Stimulated activated CD8-positive, alpha-beta memory T cell treated with anti-CD3 and anti-CD28 coated beads, Interleukin-12 subunit alpha, Interleukin-12 subunit beta, amount 100 ng/mL, for 4 hours (primary cell): ENCODE results near the gene ZFY.

Experiments
- DNase-seq: peaks from one replicate; pipeline ENCODE4 v3.0.0-alpha.2; 2020; ENCODE audit warnings: low read depth

Gene ZFY

GRCh38 chrY:2934861-2935715, at the start of gene ZFY:
ZFY (plus strand) TSS chrY:2935381; CDS start chrY:2953937, 18,556 bp downstream.
- DNase-seq, result no peak

- no peak for DNase-seq
These were observed 49.3 kb upstream of the ZFY start for GRCh38 chrY:2885880-2886279.

GRCh38 chrY:2887386-2887785, 47.8 kb upstream of the ZFY start:
- no peak for DNase-seq

GRCh38 chrY:2887955-2888354, 47.2 kb upstream of the ZFY start:
- DNase-seq, result no peak

GRCh38 chrY:2893471-2893870, 41.7 kb upstream of the ZFY start:
- DNase-seq, result no peak

- DNase-seq, result no peak
These were observed 39.1 kb upstream of the ZFY start for GRCh38 chrY:2896050-2896449.

- DNase-seq, result no peak
These were observed 27.8 kb upstream of the ZFY start for GRCh38 chrY:2907356-2907755.

- DNase-seq, result no peak
These were observed 21.9 kb upstream of the ZFY start for GRCh38 chrY:2913066-2913815.

GRCh38 chrY:2934078-2934477, 1.1 kb upstream of the ZFY start:
- no peak for DNase-seq

GRCh38 chrY:2935716-2936435, 695 bp downstream of the ZFY start:
- no peak for DNase-seq

- no peak for DNase-seq
These were observed 1.2 kb downstream of the ZFY start for GRCh38 chrY:2936436-2936750.

GRCh38 chrY:2937149-2937548, 2.0 kb downstream of the ZFY start:
- DNase-seq, result no peak

GRCh38 chrY:2949590-2950252, 14.5 kb downstream of the ZFY start:
- DNase-seq, result no peak

- DNase-seq, result no peak
These were observed 15.5 kb downstream of the ZFY start for GRCh38 chrY:2950655-2951054.

- no peak for DNase-seq
These were observed 17.7 kb downstream of the ZFY start for GRCh38 chrY:2952912-2953311.

GRCh38 chrY:2954735-2955134, 19.6 kb downstream of the ZFY start:
- DNase-seq, result no peak

- no peak for DNase-seq
These were observed 20.4 kb downstream of the ZFY start for GRCh38 chrY:2955561-2955960.

- no peak for DNase-seq
These were observed 26.9 kb downstream of the ZFY start for GRCh38 chrY:2962061-2962460.

- no peak for DNase-seq
These were observed 29.6 kb downstream of the ZFY start for GRCh38 chrY:2964814-2965213.

GRCh38 chrY:2965629-2966028, 30.4 kb downstream of the ZFY start:
- no peak for DNase-seq

GRCh38 chrY:2969561-2969960, 34.4 kb downstream of the ZFY start:
- no peak for DNase-seq

- DNase-seq, result no peak
These were observed 37.5 kb downstream of the ZFY start for GRCh38 chrY:2972708-2973107.
